Activated T-helper 1 cell treated with Interleukin-2 at 50 U/mL for 16 hours (primary cell): ENCODE data around the gene DQX1.

Experiments
- DNase-seq: peaks from one replicate; pipeline ENCODE4 v3.0.0-alpha.2; 2020; ENCODE audit warnings: low read depth

DQX1 gene

DNA sequence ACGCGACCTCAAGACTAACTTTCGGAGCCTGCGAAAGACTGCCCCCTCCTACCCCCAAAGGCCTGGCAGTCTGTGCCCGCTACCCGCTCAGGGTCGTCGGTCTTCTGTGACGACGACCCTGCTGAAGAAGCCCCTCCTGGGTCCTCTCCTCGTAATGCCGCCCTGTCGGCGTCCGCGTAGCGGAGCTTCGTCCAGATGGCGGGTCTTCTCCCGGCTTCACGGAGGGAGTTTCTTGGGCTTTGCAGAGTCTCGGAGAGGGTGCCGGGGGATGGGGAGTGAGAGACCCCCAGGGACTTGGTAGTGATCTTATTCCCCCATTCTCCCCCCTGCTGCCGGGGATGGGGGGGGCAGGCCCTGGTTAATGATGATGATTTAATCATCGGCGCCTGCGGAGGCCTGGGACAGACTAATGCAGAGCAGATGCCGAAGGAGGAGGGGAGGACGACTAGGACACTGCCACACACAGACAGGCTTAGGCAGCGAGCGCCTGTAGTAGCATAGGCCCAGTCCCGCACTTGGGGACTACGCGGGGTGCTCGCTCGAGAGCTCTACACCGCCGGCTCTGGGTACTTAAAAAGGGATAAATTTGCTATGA lies 18.0 kb downstream of the DQX1 start:
- no peak for DNase-seq

DNA sequence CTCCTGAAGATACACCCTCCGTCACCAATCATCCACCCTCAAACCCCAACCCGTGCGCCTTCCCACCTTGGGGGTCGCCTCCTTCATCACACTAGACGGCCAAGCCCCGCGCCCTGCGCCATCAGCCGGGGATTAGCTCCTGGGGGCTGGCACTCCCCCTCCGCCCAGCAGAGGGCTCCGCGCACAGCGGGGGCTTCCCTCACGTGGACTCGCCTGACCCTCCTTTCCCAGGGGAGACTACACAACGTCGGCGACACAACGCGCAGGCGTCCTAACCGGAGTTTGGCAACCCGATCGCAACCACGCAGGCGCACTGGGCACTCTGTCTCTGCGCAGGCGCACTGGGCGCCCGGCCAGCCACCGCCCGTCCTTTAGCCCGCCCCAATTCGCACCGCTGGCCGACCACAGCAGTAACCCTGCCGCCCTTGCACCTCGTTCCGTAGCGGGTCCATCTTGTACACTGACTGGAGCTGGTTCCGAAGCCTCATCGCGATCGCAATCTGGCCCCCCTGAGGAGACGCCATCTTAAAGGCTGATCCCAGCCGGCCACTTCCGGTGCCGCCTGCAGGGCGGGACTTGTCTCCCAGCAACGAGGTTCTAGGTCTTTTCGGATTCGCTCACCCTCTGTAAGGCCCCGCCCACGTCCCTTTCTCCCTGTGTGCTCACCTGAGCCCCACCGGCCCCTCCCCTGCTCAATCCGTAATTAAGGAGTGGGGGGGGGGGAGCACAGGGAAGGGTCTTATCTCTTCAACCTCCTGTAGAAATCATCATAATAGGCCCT lies 18.7 kb downstream of the DQX1 start, which contains the start of gene PCGF1:
TSS of gene PCGF1 (minus strand) at position 551 of the 781 bp plus-strand sequence. CDS start at position 524, 27 bp downstream.
- DNase-seq = peak; percentile 96

DNA sequence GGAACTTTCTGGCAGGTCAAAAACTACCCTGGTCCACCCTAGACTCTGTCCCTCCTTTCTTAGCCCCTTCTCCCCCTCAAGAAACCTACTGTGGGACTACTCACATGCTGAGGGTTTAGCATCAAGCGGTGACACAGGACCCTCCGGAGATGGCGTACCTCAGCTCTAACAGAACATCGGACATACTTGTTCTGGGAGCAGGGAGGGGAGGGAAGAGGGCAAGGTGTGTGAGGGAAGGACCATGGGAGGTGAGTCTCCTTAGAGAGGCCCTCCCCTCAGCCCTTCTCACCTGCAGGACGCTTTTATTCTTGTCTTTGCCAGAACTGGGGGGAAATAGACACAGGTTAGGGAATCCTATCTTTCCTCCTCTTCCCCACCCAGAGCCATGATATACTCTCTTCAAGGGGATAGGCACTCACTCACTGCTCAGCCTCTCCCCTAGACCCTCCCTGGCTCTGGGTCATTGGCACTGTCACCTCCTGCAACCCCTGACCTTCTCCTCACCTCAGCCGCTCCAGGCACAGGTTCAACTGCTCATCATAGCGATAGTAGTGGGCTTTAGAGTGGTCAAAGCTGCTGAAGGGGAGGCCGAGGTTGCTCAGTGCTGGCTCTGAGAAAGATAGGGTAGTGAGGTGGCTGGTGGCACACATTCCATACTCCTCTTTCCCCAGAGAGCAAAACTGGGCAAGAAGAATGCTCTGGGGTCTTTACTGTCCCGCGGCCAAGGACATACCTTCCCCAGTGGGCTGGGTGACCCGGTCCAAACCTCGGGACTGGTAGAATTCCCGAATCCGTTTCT lies 20.4 kb downstream of the DQX1 start:
- no peak for DNase-seq

DNA sequence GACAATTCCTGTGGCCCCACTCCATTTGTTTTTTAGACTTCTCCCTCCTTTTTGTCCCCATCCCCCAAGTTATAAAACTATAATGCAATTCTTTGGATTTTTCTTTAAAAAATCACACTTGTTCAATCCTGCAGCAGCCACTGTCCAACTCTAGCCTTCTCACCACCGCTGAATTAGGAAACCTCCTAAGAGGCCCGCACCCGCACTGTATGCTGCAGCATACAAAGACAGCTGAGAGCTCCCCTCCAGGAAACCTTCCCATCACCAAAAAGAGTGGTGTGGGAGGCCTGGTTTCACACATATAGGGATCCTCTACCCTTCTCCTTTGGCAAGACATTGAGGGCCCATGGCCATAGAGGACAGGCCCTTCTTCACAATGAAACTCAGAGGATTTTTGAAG lies 21.4 kb downstream of the DQX1 start:
- no peak for DNase-seq

DNA sequence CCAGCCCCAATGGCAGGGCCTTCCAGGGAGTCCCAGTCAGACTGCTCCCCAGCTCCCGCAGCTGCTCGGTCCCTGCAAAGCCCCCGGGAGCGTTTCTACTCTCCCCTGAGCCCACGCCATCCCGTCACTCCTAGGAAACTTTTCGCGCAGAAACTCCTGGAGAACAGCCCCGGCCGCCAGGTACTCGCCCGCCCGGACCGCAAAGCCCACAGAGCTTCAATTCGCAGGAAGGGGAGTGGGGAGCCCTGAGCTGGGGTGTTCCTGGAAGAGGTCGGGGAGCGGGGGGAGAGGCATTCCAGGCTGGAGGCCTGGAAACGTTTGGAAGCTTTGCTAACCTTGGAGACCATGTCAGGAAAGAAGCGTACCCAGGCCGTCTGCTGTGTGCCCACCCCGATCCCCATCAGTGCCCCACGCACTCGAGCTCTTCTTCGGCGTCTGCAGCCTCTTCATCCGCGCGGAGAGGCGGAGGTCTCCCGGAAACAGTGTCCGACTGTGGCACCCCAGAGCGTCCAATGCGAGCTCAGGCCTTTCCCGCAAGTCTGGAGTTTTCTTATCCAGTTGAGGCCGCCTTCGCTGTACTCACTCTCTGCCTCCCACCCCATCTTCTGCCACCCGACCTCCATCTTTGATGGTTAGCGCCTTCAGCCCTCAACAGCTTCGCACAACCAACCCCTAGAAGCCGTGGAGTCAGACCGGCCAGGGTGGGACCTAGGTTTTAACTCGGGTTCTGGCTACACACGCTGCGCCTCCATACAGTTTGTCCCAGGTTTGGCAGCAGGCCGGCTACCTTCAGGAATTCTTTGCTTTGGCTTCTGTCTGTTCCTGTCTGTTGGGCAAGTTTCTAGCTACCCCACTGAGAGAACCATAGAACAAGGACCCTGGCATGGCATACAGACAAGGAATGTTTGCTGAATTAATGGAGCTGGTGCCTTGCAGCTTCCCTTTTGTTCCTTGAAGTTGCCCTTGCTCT lies 22.2 kb downstream of the DQX1 start:
- no peak for DNase-seq

DNA sequence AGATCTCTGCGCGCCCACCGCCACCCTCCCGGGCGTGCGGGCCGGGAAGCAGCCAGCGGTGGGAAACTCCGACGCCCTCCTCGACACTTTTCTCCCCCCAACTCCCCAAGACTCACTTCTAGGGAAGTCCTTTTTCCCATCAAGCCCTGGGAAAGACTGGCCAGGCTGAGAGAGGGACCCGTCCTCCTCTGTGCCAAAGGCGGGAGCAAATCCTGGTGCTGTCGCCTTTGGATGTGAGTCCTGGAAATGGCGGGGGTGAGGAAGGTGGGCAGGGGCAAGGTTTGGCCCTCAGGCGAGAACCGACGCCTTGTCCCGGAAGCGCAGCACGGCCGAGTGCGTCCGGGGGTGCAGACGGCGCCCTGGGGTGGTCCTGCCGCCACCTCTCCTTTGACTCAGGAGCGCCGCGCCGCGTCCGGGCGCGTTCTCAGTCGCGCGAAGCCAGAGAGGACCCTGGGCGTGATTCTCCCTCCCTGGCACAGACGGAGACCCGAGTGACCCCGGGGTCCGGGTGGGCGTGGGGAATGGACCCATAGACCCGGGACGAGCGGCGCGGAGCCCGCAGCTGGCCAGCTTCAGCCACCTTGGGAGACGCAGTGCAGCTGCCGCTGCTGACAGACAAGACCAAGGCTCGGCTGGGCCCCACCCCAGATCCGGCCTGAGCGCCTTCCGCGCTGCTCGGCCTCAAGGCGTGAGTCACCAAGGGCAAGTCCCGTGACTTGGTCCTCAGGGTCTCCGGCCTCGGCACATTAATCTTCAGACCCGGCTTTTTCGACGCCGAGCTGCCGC lies 23.1 kb downstream of the DQX1 start:
- no peak for DNase-seq

DNA sequence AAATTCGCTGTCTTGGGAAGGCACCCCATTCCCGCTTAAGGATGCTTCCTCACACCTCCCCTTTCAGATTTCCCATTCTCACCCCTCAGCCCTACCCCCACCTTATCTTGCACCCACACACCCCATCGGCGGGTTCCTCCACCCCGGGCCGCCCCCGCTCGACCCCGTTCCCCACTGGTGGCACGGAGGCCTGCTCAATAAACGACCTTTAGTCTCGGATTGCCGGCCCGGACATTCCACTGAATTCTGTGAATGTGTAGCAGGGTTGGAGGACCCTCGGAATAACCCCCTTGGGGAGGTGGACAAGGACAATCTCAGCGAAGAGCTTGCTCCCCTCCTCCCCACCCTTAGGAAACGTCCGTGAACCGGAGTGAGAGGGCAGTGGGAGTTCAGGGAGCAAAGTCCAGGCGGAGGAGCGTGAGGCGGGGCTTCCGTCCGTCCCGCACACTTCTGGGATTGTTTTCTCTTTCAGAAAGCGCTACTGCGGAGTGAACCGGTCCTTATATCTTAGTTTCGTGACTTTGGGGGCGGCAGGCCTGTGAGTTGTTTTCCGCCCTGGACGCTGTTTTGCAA lies 23.8 kb downstream of the DQX1 start:
- no peak for DNase-seq

DNA sequence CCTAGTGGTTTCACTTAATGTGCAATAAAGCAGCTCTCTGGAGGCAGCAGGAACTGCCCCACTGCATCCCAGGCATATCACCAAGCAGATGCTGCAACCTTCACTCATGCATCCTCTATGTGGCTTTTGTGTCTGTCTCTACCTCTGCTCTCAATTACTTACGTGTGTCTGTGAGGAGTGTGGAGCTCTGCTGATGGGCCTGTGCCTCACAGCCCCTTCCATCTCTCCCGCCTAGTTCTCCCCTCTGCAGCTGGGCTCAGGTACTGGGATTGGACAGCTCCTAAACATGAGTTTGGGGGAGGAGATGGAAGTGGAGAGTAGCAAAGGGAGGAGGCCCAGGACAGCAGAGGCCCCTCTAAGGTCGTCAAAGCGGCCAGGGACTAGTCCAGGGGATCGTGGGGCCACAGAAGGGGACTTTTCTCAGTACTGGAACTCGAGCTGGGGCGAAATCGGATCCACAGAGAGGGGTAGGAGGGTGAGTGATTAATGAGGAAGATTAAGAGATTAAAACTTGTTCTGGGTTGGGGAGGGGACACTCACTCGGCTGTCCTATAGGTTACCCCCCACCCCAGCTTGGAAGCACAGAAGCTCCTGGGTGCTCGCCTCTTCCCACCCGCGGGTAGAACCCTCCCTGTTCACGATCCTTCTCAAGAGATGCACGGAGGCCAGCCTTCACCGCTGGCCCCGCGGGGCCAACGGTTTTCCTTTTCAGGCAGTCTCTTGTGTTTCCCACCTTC lies 24.5 kb downstream of the DQX1 start:
- DNase-seq = no peak

DNA sequence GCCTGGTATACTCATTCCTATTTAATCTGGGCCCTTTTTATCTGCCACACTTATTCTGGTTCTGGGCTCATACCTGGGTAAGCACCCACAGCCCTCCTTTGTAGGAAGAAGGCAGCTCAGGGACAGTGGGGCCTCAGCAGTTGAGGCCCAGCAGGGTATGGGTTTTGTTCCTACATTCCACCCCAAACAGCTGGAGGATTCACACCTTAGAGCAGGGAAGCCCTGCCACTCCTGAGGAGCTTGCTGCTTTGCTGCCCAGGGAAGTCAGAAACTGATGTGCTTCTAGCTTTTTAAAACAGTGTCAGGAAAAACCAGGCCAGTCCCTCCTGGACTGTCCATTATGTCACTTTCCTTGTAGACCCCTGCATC lies 25.5 kb downstream of the DQX1 start:
- no peak for DNase-seq

DNA sequence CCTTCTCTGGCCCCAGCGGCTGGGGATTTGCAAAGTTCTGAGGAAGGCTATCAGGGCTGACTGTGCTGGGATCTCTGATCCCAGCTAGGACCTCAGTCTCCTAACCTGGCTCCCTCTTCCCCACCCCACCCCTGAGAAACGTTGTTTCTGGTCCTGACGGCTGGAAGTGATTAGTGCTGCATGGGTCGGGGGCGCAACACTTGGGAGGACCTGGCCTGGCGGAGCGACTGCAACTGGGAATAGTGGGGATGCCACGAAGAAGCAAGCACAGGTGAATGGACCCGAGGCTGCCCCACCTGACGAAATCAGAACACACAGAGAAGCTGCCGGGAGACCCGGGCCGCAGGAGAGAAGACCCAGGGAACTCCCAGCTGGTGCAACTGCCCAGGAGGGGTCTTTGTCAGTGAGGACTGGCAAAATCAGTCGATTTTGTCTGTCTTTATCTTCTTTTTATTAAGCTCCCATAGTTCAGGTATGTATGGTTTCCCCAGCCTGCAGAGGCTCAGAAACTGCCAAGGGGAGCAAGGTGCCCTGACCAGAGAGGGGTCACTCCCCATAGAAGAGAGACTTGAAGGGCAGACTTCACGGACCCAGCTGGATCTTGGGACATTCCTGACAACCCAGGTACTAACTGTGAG lies 26.0 kb downstream of the DQX1 start:
- DNase-seq = no peak

DNA sequence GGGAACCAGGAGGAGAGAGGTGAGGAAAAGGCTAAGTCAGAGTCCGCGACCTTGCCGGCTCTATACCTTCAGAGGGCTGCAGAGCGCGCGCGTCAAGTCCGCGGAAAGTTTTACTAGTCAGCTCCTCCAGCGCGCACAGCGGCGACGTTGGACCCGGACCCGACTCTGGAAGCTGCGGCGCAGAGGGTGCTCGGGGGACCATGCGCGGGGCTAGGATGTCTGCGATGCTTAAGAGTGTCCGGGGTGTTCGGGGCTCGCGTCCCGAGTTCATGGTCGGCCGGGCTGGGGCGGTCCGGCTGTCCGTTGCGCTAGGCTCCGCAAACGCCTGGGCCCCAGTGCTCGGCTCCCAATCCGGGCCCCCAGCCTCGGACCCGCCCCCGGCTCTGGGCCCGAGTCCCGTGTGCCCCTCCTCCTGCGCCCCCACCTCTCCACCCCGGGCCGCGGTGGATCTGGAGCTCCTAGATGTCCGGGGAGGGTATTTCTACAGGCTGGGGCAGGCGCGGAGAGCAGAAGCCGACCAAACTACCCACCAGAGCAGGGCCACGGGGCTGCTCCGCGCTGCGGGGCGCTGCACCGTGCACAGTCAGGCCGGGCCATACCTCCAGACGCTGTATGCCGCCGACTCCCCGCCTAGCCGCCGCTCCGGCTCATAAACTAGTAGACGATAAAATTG lies 26.6 kb downstream of the DQX1 start, which contains the start of gene LBX2:
TSS of gene LBX2 (minus strand) at position 337 of the 673 bp plus-strand sequence. CDS start at position 271, 66 bp downstream.
- no peak for DNase-seq

DNA sequence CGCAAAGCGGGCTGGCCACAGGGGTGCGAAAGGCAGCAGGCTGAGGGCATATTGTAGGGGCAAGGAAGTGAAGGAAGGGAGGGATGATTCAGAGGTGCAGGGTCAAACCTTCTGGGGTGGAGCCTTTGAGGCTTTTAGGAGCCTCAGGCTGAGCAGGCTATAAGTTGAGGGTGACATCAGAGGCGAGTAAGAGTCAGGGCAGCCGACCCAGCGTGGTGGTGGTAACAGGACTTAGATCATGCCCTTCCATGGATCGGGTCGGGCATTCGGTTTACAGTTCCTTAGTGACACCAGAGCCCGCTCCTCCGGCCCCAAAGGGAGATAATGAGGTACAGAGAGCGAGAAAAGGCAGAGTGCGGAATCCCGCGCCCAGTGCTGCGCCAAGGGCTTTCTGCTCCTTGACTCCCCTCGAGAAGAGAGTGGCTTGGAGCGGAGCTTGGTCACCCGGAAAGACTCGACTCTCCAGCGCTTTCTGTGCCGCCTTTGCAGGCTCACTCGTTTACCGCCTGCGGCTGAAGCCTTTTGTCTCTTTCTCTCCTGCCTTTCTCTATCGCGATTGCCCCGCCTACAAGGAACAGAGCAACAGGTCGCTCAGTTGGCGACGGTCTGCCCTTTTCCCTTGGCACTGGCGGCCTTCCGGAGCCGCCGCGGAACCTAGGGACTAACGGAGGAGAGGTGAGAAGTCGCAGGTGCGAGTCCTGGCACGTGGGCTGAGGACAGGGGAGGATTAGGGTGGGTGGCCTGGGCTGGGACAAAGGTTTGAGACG lies 27.3 kb downstream of the DQX1 start:
- DNase-seq = no peak

DNA sequence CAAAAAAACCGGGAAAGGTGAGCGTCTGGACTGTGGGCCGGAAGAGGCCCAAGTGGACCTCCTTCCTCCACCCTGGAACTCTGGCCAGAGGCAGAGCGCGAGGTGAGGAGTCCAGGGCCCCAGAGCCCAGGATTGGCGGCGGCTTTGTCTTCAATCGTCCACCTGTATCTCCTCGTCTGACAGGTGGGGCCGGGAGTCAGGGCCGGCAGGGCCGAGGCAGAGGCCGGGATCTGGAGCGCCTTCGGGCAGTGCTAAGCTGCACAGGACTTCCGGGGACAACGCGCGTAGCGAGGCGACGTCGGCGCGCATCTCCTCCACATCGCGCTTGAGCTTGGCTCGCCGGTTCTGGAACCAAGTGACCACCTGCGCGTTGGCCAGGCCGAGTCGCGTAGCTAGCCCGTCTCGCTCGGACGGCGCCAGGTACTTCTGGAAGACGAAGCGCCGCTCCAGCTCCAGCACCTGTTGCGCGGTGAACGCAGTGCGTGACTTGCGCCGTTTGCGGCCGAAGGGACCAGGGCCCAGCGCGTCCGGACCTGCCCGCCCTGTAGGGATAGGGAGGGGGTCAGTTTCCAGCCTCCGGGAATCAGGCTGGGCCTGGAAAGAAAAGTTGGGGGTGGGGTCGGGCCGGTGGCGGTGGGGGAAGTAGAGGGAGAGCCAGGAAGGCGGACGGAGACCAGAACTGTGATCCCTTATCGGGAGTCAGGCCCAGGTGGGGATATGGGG lies 28.1 kb downstream of the DQX1 start:
- no peak for DNase-seq

DNA sequence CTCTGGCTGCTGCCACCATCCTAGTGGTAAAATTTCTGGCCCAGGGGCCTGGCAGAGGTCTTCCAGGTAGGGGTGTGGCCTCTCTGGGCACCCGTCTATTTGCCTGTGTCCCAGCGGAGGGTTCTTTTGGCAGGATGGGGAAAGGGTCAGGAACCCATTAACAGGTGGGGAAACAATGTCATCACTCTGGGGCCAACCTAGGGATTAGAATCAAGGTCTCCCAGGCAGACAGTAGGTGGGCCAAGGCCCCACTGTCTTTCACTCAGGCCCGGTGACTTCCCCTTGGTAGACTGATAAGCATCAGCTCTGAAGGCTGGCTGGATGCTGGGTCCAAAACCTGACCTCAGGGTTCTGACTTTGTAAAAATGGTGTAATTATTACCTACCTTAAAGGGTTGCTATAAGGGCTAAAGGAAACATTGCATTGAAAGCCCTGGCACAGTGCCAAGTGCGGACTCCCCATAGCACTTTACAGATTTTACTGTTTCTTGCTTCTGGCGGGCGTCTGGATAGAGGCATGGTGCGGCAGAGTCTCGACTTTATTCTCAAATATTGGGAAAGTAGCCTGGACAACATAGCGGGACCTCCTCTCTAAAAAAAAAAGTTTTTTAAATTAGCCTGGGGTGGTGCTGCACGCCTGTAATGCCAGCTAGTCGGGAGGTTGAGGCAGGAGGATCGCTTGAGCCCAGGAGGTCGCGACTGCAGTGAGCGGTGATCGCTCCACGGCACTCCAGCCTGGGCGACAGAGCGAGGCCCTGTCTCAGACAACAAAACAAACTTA lies 28.8 kb downstream of the DQX1 start:
- no peak for DNase-seq

DNA sequence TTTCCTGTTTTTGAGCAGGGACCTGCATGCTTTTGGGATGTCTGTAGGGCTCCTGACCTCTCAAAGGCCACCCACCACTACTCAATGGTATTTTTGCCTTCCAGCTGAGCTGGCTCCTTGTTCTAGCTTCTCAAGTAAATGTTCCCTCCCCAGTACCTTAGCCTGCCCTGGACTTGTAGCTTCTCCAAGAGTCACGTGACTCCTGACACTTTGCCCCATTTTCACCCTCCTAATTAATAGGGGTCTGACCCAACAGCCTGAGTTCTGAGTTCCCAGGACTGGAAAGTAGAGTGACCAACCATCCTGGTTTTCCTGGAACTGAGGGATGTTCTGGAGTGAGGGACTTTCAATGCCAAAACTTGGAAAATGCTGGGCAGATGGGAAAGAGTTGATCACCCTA lies 30.6 kb downstream of the DQX1 start:
- no peak for DNase-seq

DNA sequence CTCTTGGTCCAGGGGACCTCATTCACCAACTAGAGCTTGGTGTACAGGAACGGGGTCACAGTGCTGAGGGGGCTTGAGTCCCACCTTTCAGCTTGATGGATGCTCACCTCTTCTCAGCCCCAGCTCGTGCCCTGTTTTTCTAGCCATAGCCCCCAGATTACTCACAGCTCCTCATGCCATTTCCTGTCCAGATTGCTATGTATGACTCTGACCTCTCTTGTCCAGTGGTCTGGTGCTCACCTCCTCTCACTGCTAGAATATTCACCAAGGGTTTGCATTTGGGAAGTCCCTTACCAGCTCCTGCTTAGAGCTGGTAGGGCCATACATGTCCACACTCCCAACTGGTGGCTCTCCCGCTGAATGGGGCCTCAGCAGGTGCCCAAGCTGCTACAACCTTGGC lies 32.5 kb downstream of the DQX1 start:
- no peak for DNase-seq
